ENCODE results near the gene PDZRN4. TPM values are rescaled to one million over a fixed set of nuclear protein-coding genes. Genes with fewer than 3 reads are reported as not detected.
A peak's percentile ranks its signal among the peaks of the same experiment; 100 is the strongest.

Gene PDZRN4
- total RNA-seq, 1 experiment from 2014 or later, result 2.4 TPM

DNA sequence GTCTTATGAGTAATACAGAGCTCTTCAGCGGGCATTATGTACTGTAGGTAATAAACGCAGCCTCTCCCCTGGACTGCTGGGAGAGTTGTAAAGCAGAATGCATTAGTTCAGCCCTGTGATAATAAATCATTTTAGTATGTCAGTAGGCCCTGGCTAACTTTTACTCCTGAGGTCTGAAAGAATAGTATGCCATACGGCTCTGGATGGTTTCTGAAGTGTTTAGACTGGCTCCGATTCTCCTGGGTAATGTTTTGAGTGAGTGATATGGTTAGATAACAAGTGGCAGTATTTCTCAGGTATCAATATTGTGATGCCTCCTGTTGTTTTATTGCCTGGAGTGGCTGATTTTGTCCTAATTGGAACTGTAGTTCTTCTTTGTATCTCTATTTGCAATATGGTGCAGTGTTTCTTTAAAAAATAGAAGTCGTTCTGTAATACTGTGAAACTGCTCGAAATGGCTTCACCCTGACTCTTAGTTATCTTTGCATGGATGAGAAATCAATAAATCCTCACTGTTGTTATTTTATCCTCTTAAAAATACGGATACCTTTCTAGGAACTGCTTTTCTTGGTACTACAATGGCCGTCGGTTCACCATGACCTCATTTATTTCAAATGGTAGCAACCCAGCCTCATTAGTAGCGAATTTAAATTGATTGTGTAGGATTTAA lies 100.2 kb downstream of the PDZRN4 start:
- Histone ChIP-seq H3K4me2 (ENCODE audit: low read depth, low read length, poor library complexity, severe bottlenecking) (no peak overlapping the region), H3K27me3 (ENCODE audit: low read length) (no peaks in the 10 kb centered on the region), H3K4me3 (ENCODE audit: low read length) (no peak overlapping the region), H3K79me2 (ENCODE audit: low read length) (no peaks in the 10 kb centered on the region), H3K9me2 (replicated peaks; ENCODE audit: insufficient read depth, low read length) (no peaks in the 10 kb centered on the region), H3K4me1 (ENCODE audit: low read length) (peaks cover 20% of the 10 kb centered on the region), H3K27ac (ENCODE audit: low read length) (no peak overlapping the region), H3K9me3 (ENCODE audit: low read length) (no peaks in the 10 kb centered on the region), H3K36me3 (ENCODE audit: insufficient read depth, low read length) (no peaks in the 10 kb centered on the region), H3K9ac (ENCODE audit: low read length) (no peak overlapping the region), H2AFZ (ENCODE audit: low read length) (no peak overlapping the region), H4K20me1 (ENCODE audit: insufficient read depth, low read depth, low read length) (no peaks in the 10 kb centered on the region)
- DNase-seq, result no peak

DNA sequence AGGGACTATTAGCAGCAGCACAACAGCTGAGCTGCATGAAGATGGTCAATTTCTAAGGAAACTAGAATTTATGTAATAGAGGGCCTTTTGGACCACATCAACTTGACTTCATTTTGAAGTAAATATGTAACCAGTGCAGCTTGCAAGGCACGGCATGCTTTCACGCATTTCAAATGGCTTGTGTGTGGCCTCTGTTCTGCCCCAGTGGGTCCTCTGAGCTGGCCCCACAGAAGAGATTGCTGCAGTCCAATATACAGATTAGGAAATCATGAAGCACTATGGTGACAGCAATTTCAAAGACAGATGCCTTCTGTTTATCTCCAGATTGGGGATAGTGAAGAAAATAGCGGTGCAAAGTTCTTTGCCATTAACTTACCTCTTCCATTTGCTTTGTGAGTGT lies 101.4 kb downstream of the PDZRN4 start:
- H3K9me3 ChIP-seq (ENCODE audit: low read length), result no peaks in the 10 kb centered on the region
- H3K9me2 ChIP-seq (replicated peaks; ENCODE audit: insufficient read depth, low read length), result no peaks in the 10 kb centered on the region
- no peaks in the 10 kb centered on the region for H3K27me3 ChIP-seq (ENCODE audit: low read length)
- H2AFZ ChIP-seq (ENCODE audit: low read length), result no peak overlapping the region
- no peak overlapping the region for H3K4me3 ChIP-seq (ENCODE audit: low read length)
- H3K4me2 ChIP-seq (ENCODE audit: low read depth, low read length, poor library complexity, severe bottlenecking), result no peak overlapping the region
- H3K79me2 ChIP-seq (ENCODE audit: low read length), result no peaks in the 10 kb centered on the region
- H3K4me1 ChIP-seq (ENCODE audit: low read length), result peaks cover 20% of the 10 kb centered on the region
- no peaks in the 10 kb centered on the region for H4K20me1 ChIP-seq (ENCODE audit: insufficient read depth, low read depth, low read length)
- no peak for DNase-seq
- no peak overlapping the region for H3K9ac ChIP-seq (ENCODE audit: low read length)
- H3K36me3 ChIP-seq (ENCODE audit: insufficient read depth, low read length), result no peaks in the 10 kb centered on the region
- no peak overlapping the region for H3K27ac ChIP-seq (ENCODE audit: low read length)

DNA sequence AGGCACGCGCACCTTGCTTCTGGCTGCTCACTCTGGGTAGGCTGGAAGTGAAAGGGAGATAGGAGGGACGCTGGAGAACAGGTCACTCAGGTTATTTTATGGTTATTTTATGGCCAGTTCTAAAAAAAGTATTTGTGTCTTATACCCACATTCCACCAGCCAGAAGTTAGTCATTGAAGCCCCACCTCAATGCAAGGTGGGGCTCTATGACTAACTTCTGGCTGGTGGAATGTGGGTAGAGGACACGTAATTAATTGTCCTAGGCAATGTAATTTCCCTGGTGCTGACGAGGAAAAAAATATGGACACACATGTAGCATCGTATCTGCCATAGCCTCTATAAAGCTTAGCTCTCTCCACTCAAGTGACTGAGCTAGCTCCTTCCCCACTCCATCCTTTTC lies 104.9 kb downstream of the PDZRN4 start:
- Histone ChIP-seq H2AFZ (ENCODE audit: low read length) (no peak overlapping the region), H3K36me3 (ENCODE audit: insufficient read depth, low read length) (no peaks in the 10 kb centered on the region)

DNA sequence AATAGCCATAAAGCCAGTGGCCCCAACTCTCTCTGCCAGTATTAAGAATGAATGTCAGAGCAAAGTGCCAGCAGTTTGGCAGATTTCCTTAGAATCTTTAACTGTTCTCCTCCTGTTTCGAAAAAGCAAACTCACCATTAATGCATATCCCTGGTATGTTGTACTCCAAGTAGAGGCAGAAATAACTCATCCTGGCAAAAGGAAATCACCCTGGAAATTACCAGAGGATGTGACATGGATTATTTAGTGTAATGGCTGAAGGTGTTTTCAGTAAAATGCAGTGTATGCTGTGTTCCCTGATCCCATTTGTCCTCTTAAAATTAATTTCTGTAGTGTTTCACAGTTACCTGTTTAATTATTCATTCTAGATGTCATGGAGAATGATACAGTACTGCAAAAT lies 105.3 kb downstream of the PDZRN4 start:
- H3K4me2 ChIP-seq (ENCODE audit: low read depth, low read length, poor library complexity, severe bottlenecking), result no peak overlapping the region

More for the DNA sequence above, 104.9 kb downstream of the PDZRN4 start:
- H3K9me3 ChIP-seq (ENCODE audit: low read length), result no peaks in the 10 kb centered on the region
- no peak overlapping the region for H3K4me3 ChIP-seq (ENCODE audit: low read length)
- H3K27me3 ChIP-seq (ENCODE audit: low read length), result no peaks in the 10 kb centered on the region
- no peaks in the 10 kb centered on the region for H4K20me1 ChIP-seq (ENCODE audit: insufficient read depth, low read depth, low read length)
- no peak for DNase-seq
- H3K79me2 ChIP-seq (ENCODE audit: low read length), result no peaks in the 10 kb centered on the region
- no peaks in the 10 kb centered on the region for H3K9me2 ChIP-seq (replicated peaks; ENCODE audit: insufficient read depth, low read length)
- no peaks in the 10 kb centered on the region for H3K4me1 ChIP-seq (ENCODE audit: low read length)
- no peak overlapping the region for H3K4me2 ChIP-seq (ENCODE audit: low read depth, low read length, poor library complexity, severe bottlenecking)
- H3K9ac ChIP-seq (ENCODE audit: low read length), result no peak overlapping the region
- no peak overlapping the region for H3K27ac ChIP-seq (ENCODE audit: low read length)

DNA sequence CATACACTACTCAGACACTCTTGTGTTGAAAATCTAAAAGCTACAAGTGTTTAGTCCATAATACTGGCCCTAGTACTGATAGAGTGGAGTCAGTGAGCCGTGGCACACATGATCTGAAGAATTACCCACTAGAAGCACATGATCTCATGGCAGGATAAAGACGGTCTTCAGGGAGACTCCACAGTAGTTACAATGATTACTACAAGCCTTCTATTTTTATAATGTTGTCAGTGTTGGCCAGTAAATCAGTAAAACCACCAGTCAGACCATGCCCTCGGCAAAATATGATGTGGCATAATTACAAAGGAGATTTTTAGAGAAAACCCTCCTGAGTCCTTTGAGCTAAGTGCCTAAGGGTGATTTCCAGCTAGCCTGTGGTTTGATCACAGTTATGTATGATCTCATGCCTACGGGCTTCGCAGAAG lies 114.9 kb downstream of the PDZRN4 start:
- Histone ChIP-seq H2AFZ (ENCODE audit: low read length) (0 out of 2 replicates have a peak overlapping the region, but pooled peaks have one; percentile 65), H3K79me2 (ENCODE audit: low read length) (no peaks in the 10 kb centered on the region), H3K9me3 (ENCODE audit: low read length) (no peaks in the 10 kb centered on the region), H3K9ac (ENCODE audit: low read length) (no peak overlapping the region), H3K27ac (ENCODE audit: low read length) (no peak overlapping the region), H4K20me1 (ENCODE audit: insufficient read depth, low read depth, low read length) (no peaks in the 10 kb centered on the region), H3K4me3 (ENCODE audit: low read length) (no peak overlapping the region), H3K36me3 (ENCODE audit: insufficient read depth, low read length) (no peaks in the 10 kb centered on the region), H3K4me2 (ENCODE audit: low read depth, low read length, poor library complexity, severe bottlenecking) (no peak overlapping the region), H3K4me1 (ENCODE audit: low read length) (peaks cover 10% of the 10 kb centered on the region), H3K27me3 (ENCODE audit: low read length) (no peaks in the 10 kb centered on the region), H3K9me2 (replicated peaks; ENCODE audit: insufficient read depth, low read length) (no peaks in the 10 kb centered on the region)
- DNase-seq, result no peak

More for the DNA sequence above, 105.3 kb downstream of the PDZRN4 start:
- DNase-seq, result no peak
- H2AFZ ChIP-seq (ENCODE audit: low read length), result no peak overlapping the region
- H3K4me1 ChIP-seq (ENCODE audit: low read length), result no peaks in the 10 kb centered on the region
- no peak overlapping the region for H3K27ac ChIP-seq (ENCODE audit: low read length)
- no peaks in the 10 kb centered on the region for H4K20me1 ChIP-seq (ENCODE audit: insufficient read depth, low read depth, low read length)
- no peaks in the 10 kb centered on the region for H3K27me3 ChIP-seq (ENCODE audit: low read length)
- no peak overlapping the region for H3K9ac ChIP-seq (ENCODE audit: low read length)
- no peaks in the 10 kb centered on the region for H3K36me3 ChIP-seq (ENCODE audit: insufficient read depth, low read length)
- no peaks in the 10 kb centered on the region for H3K9me2 ChIP-seq (replicated peaks; ENCODE audit: insufficient read depth, low read length)
- no peak overlapping the region for H3K4me3 ChIP-seq (ENCODE audit: low read length)
- no peaks in the 10 kb centered on the region for H3K9me3 ChIP-seq (ENCODE audit: low read length)
- H3K79me2 ChIP-seq (ENCODE audit: low read length), result no peaks in the 10 kb centered on the region

DNA sequence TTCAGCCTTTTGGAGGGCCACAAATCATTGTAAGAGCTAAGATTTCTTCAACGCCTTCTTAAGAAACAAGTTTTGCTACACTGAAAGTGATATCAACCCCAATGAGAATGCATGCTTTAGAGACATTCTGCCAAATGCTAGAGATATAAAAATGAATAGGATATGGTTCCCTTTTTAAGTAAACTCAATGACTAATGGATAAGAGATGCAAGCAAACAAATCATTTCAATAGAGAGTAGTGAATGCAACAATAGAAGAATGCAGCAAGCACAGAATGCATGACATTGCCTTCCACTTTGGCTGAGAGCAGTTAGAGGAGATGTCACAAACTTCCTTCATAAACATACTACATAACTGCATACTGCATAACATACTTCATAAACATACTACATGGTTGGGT lies 116.4 kb downstream of the PDZRN4 start:
- no peak overlapping the region for H3K27ac ChIP-seq (ENCODE audit: low read length)
- H3K36me3 ChIP-seq (ENCODE audit: insufficient read depth, low read length), result no peaks in the 10 kb centered on the region; the same call in 1 of the 2 replicates
- no peak overlapping the region for H2AFZ ChIP-seq (ENCODE audit: low read length)
- no peak overlapping the region for H3K9ac ChIP-seq (ENCODE audit: low read length)
- DNase-seq, result no peak
- H4K20me1 ChIP-seq (ENCODE audit: insufficient read depth, low read depth, low read length), result no peaks in the 10 kb centered on the region
- no peaks in the 10 kb centered on the region for H3K27me3 ChIP-seq (ENCODE audit: low read length)
- no peak overlapping the region for H3K4me3 ChIP-seq (ENCODE audit: low read length)
- no peaks in the 10 kb centered on the region for H3K9me2 ChIP-seq (replicated peaks; ENCODE audit: insufficient read depth, low read length)
- H3K4me2 ChIP-seq (ENCODE audit: low read depth, low read length, poor library complexity, severe bottlenecking), result no peak overlapping the region
- H3K9me3 ChIP-seq (ENCODE audit: low read length), result no peaks in the 10 kb centered on the region
- no peaks in the 10 kb centered on the region for H3K79me2 ChIP-seq (ENCODE audit: low read length)
- H3K4me1 ChIP-seq (ENCODE audit: low read length), result peaks cover 10% of the 10 kb centered on the region

DNA sequence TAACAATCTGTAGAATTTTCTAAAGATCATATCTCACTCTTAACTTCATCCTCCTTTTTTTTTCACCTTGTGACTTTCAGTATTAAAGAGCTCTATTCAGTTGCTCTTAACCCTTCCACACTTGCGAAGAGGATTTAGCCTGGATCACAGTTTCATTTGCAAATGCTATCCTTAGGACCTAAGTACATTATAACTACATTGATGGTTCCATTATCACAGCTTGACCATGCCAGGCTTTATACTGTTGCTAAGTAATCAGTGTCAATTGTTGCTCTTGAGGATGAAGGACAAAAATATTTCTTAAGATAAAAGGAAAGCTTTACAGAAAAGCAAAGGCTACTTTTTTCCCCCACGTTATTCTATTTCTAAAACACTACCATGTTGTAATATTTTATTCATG lies 122.2 kb downstream of the PDZRN4 start:
- no peak overlapping the region for H3K27ac ChIP-seq (ENCODE audit: low read length)
- no peaks in the 10 kb centered on the region for H3K9me2 ChIP-seq (replicated peaks; ENCODE audit: insufficient read depth, low read length)
- peaks cover 5% of the 10 kb centered on the region; the same call in 1 of the 2 replicates for H3K4me1 ChIP-seq (ENCODE audit: low read length)
- DNase-seq, result no peak
- H4K20me1 ChIP-seq (ENCODE audit: insufficient read depth, low read depth, low read length), result no peaks in the 10 kb centered on the region
- H3K4me2 ChIP-seq (ENCODE audit: low read depth, low read length, poor library complexity, severe bottlenecking), result no peak overlapping the region
- H3K27me3 ChIP-seq (ENCODE audit: low read length), result no peaks in the 10 kb centered on the region
- H3K4me3 ChIP-seq (ENCODE audit: low read length), result no peak overlapping the region
- H3K9ac ChIP-seq (ENCODE audit: low read length), result no peak overlapping the region
- H3K79me2 ChIP-seq (ENCODE audit: low read length), result no peaks in the 10 kb centered on the region
- H2AFZ ChIP-seq (ENCODE audit: low read length), result no peak overlapping the region
- H3K36me3 ChIP-seq (ENCODE audit: insufficient read depth, low read length), result no peaks in the 10 kb centered on the region; the same call in 1 of the 2 replicates
- no peaks in the 10 kb centered on the region for H3K9me3 ChIP-seq (ENCODE audit: low read length)

DNA sequence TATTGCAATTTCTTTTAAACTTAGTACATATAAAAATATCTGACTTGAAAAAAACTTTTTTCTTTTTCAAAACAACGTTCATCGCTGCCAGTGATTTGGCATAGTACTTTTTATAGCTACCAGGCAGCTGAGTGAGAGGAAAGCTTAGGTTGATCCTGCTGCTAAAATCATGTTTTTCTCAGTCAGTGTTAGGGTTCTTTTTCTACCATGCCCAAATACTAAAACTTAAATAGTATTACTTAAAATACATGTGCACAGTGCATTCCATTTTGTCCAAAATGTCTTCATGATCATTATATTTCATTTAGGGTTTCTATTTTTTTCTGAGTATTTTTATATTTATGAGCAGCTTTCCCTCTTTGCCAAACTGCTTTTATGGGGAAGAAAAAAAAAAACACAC lies 123.8 kb downstream of the PDZRN4 start:
- Histone ChIP-seq H2AFZ (ENCODE audit: low read length) (peak overlapping the region; percentile 13; the same call in 1 of the 2 replicates), H3K9me2 (replicated peaks; ENCODE audit: insufficient read depth, low read length) (no peaks in the 10 kb centered on the region), H3K27me3 (ENCODE audit: low read length) (no peaks in the 10 kb centered on the region), H3K4me2 (ENCODE audit: low read depth, low read length, poor library complexity, severe bottlenecking) (no peak overlapping the region), H4K20me1 (ENCODE audit: insufficient read depth, low read depth, low read length) (no peaks in the 10 kb centered on the region), H3K9me3 (ENCODE audit: low read length) (no peaks in the 10 kb centered on the region), H3K9ac (ENCODE audit: low read length) (no peak overlapping the region), H3K36me3 (ENCODE audit: insufficient read depth, low read length) (no peaks in the 10 kb centered on the region; the same call in 1 of the 2 replicates), H3K4me3 (ENCODE audit: low read length) (no peak overlapping the region), H3K27ac (ENCODE audit: low read length) (no peak overlapping the region), H3K79me2 (ENCODE audit: low read length) (no peaks in the 10 kb centered on the region), H3K4me1 (ENCODE audit: low read length) (peaks cover 5% of the 10 kb centered on the region; the same call in 1 of the 2 replicates)
- no peak for DNase-seq
